Activated CD4-positive, CD25-positive, alpha-beta regulatory T cell treated with anti-CD3 and anti-CD28 coated beads, Interleukin-2, amount 50 U/mL, for 72 hours (primary cell): Measurements from ENCODE around the gene NDUFB10.

Source experiments
- DNase-seq: peaks from one replicate; pipeline ENCODE4 v3.0.0; 2021

NDUFB10 gene

GRCh38 chr16:1989209-1990100 is 30.1 kb downstream of the NDUFB10 start, which contains the start of gene SYNGR3:
SYNGR3 (plus strand) TSS chr16:1989970; CDS start chr16:1990103, 133 bp downstream.
- DNase-seq, result no peak

GRCh38 chr16:1990101-1990350 is 30.7 kb downstream of the NDUFB10 start:
- no peak for DNase-seq

GRCh38 chr16:1990351-1991134 is 31.2 kb downstream of the NDUFB10 start:
- peak; percentile 49 for DNase-seq

GRCh38 chr16:1991135-1991551 is 31.8 kb downstream of the NDUFB10 start:
- peak; percentile 58 for DNase-seq

- DNase-seq, result no peak
Measured at GRCh38 chr16:1991588-1991947, 32.2 kb downstream of the NDUFB10 start.

- DNase-seq, result peak; percentile 94
Measured at GRCh38 chr16:1991948-1992703, 32.8 kb downstream of the NDUFB10 start.

- no peak for DNase-seq
Measured at GRCh38 chr16:1992704-1993317, 33.5 kb downstream of the NDUFB10 start.

GRCh38 chr16:1993731-1994131 is 34.4 kb downstream of the NDUFB10 start:
- DNase-seq, result no peak

GRCh38 chr16:1997494-1998359 is 38.4 kb downstream of the NDUFB10 start:
- no peak for DNase-seq

GRCh38 chr16:1998360-1998835 is 39.1 kb downstream of the NDUFB10 start:
- DNase-seq, result no peak

GRCh38 chr16:1998852-1999801 is 39.8 kb downstream of the NDUFB10 start:
- DNase-seq, result no peak

- DNase-seq, result no peak
Measured at GRCh38 chr16:1999866-2000514, 40.7 kb downstream of the NDUFB10 start.

- DNase-seq, result no peak
Measured at GRCh38 chr16:2001035-2001434, 41.7 kb downstream of the NDUFB10 start.

GRCh38 chr16:2001456-2002355 is 42.4 kb downstream of the NDUFB10 start:
- no peak for DNase-seq

GRCh38 chr16:2002406-2003230 is 43.3 kb downstream of the NDUFB10 start:
- DNase-seq, result no peak

- no peak for DNase-seq
Measured at GRCh38 chr16:2003231-2003826, 44.0 kb downstream of the NDUFB10 start.

GRCh38 chr16:2003827-2004641 is 44.7 kb downstream of the NDUFB10 start:
- DNase-seq, result peak; percentile 80
